ENCODE data around the gene PRG3. TPM values are rescaled to one million over a fixed set of nuclear protein-coding genes. Genes with fewer than 3 reads are reported as not detected.

Gene PRG3
- total and polyA plus RNA-seq, 2 donors (not counting 1 experiment from before 2014, with no cell fraction given): not detected

- TF ChIP-seq EZH2 (IDR thresholded peaks at IDR 0.05; ENCODE audit: borderline replicate concordance, insufficient read depth, low read depth, low read length, poor library complexity, severe bottlenecking): no peak
- no peak for TF ChIP-seq CTCF (IDR thresholded peaks at IDR 0.05)
- no peaks in the 10 kb centered on the region for H3K79me2 ChIP-seq (ENCODE audit: control insufficient read depth, insufficient read depth, low read length)
- Mint-ChIP-seq H3K4me3 (no peak overlapping the region), H3K27me3 (peaks cover 20% of the 10 kb centered on the region), H3K9me3 (ENCODE audit: insufficient read depth) (no peaks in the 10 kb centered on the region), H3K4me1 (no peaks in the 10 kb centered on the region), H3K27ac (no peak overlapping the region)
- H3K27me3 ChIP-seq (replicated peaks in 1 of 4; ENCODE audit: control extremely low read depth in 1 of 4, control insufficient read depth in 3 of 4, insufficient read depth in 4 of 4, low read length in 3 of 4): peaks cover 0 to 5% (median 0%) of the 10 kb centered on the region in 4 experiments
- ATAC-seq (ENCODE audit: low read depth) (no peak), DNase-seq (no peak)
- no peaks in the 10 kb centered on the region for H3K4me1 ChIP-seq (ENCODE audit: control insufficient read depth in 2 of 2, insufficient read depth in 2 of 2, low read length in 2 of 2)
- no peaks in the 10 kb centered on the region for H4K20me1 ChIP-seq (ENCODE audit: control insufficient read depth, insufficient read depth, low read length, poor library complexity, severe bottlenecking)
- H3K9ac ChIP-seq (ENCODE audit: low read length): no peak overlapping the region
- ChIA-PET CTCF (interaction anchor here (0.5 kb wide), 1 partner anchor 1525 kb away, joined by 4 read pairs; no protein-coding TSS in a partner anchor), POLR2A (no interaction called here)
- 75% methylated on average over 24 of the region's 26 CpGs for WGBS (ENCODE audit: insufficient coverage)
- H3K36me3 ChIP-seq (replicated peaks in 1 of 2; ENCODE audit: control extremely low read depth in 1 of 2, control insufficient read depth in 1 of 2, extremely low read depth in 1 of 2, insufficient read depth in 2 of 2, low read length in 1 of 2): no peaks in the 10 kb centered on the region
- no peak overlapping the region for H3K27ac ChIP-seq (ENCODE audit: low read length in 2 of 2)
- H3K9me3 ChIP-seq (ENCODE audit: control extremely low read depth in 1 of 3, control insufficient read depth in 2 of 3, insufficient read depth in 1 of 3, low read length in 2 of 3): no peaks in the 10 kb centered on the region
- H2AFZ ChIP-seq (ENCODE audit: insufficient read depth, low read depth, low read length, poor library complexity, severe bottlenecking): no peak overlapping the region
- no peak overlapping the region for H3K4me3 ChIP-seq (ENCODE audit: control extremely low read depth in 1 of 5, extremely low read depth in 1 of 5, insufficient read depth in 1 of 5, low read depth in 2 of 5, low read length in 4 of 5)
- intact Hi-C loops (cut with micrococcal nuclease): no loop called here
- H3K4me2 ChIP-seq (replicated peaks; ENCODE audit: low read depth, low read length, poor library complexity, severe bottlenecking): no peak overlapping the region
Measured at GRCh38 chr11:57376095-57377090, 4.6 kb downstream of the PRG3 start.

GRCh38 chr11:57375490-57375889 is 5.5 kb downstream of the PRG3 start:
- no peak for DNase-seq
- Histone ChIP-seq H3K27me3 (replicated peaks in 1 of 4; ENCODE audit: control extremely low read depth in 1 of 4, control insufficient read depth in 3 of 4, insufficient read depth in 4 of 4, low read length in 3 of 4) (peaks cover 0 to 5% (median 0%) of the 10 kb centered on the region in 4 experiments), H2AFZ (ENCODE audit: insufficient read depth, low read depth, low read length, poor library complexity, severe bottlenecking) (no peak overlapping the region), H3K4me2 (replicated peaks; ENCODE audit: low read depth, low read length, poor library complexity, severe bottlenecking) (no peak overlapping the region), H3K79me2 (ENCODE audit: control insufficient read depth, insufficient read depth, low read length) (no peaks in the 10 kb centered on the region), H3K27ac (ENCODE audit: low read length in 2 of 2) (no peak overlapping the region), H4K20me1 (ENCODE audit: control insufficient read depth, insufficient read depth, low read length, poor library complexity, severe bottlenecking) (no peaks in the 10 kb centered on the region), H3K36me3 (replicated peaks in 1 of 2; ENCODE audit: control extremely low read depth in 1 of 2, control insufficient read depth in 1 of 2, extremely low read depth in 1 of 2, insufficient read depth in 2 of 2, low read length in 1 of 2) (no peaks in the 10 kb centered on the region), H3K9ac (ENCODE audit: low read length) (no peak overlapping the region), H3K4me3 (ENCODE audit: control extremely low read depth in 1 of 5, extremely low read depth in 1 of 5, insufficient read depth in 1 of 5, low read depth in 2 of 5, low read length in 4 of 5) (no peak overlapping the region), H3K4me1 (ENCODE audit: control insufficient read depth in 2 of 2, insufficient read depth in 2 of 2, low read length in 2 of 2) (no peaks in the 10 kb centered on the region), H3K9me3 (ENCODE audit: control extremely low read depth in 1 of 3, control insufficient read depth in 2 of 3, insufficient read depth in 1 of 3, low read length in 2 of 3) (no peaks in the 10 kb centered on the region)
- CTCF ChIA-PET: no interaction called here
- POLR2A ChIA-PET: no interaction called here
- ATAC-seq (ENCODE audit: low read depth): no peak
- H3K4me1 Mint-ChIP-seq: no peaks in the 10 kb centered on the region
- intact Hi-C loops (cut with micrococcal nuclease): no loop called here
- no peaks in the 10 kb centered on the region for H3K9me3 Mint-ChIP-seq (ENCODE audit: insufficient read depth)
- no peak for TF ChIP-seq EZH2 (IDR thresholded peaks at IDR 0.05; ENCODE audit: borderline replicate concordance, insufficient read depth, low read depth, low read length, poor library complexity, severe bottlenecking)
- no peak for TF ChIP-seq CTCF (IDR thresholded peaks at IDR 0.05)
- 4% methylated on average over 2 of the region's 2 CpGs for WGBS (ENCODE audit: insufficient coverage)
- H3K27ac Mint-ChIP-seq: no peak overlapping the region
- H3K27me3 Mint-ChIP-seq: peaks cover 20% of the 10 kb centered on the region
- no peak overlapping the region for H3K4me3 Mint-ChIP-seq

Measured in B cell (primary cell).